Osteoblast (primary cell): ENCODE results near the gene LMOD2. TPM values are rescaled to one million over a fixed set of nuclear protein-coding genes. Genes with fewer than 3 reads are reported as not detected.

ENCODE experiments used
- DNase-seq: peaks from one replicate; pipeline ENCODE4 v3.0.0; 2011; ENCODE audit warnings: low spot score, mixed read lengths; ENCODE audit not compliant: insufficient read length; ENCODE audit errors: missing footprints
- H2AFZ ChIP-seq: 2 replicates; pipeline ENCODE4 v1.6.0; 2011; ENCODE audit warnings: mild to moderate bottlenecking, low read length
- H3K27ac ChIP-seq: 2 replicates; pipeline ENCODE4 v1.5.1; 2011; ENCODE audit warnings: mild to moderate bottlenecking, low read depth, low read length, moderate library complexity
- H3K27me3 ChIP-seq: 2 replicates; pipeline ENCODE4 v1.6.0; 2012; ENCODE audit warnings: mild to moderate bottlenecking, control low read depth, inconsistent platforms, low read length, moderate library complexity; ENCODE audit not compliant: insufficient read depth
- H3K36me3 ChIP-seq: 2 replicates; pipeline ENCODE4 v1.5.1; 2011; ENCODE audit warnings: mild to moderate bottlenecking, low read length, control low read depth, moderate library complexity; ENCODE audit not compliant: insufficient read depth
- H3K4me1 ChIP-seq: 2 replicates; pipeline ENCODE4 v1.5.1; 2011; ENCODE audit warnings: mild to moderate bottlenecking, low read length, control low read depth, moderate library complexity; ENCODE audit not compliant: insufficient read depth
- H3K4me2 ChIP-seq: 2 replicates; pipeline ENCODE4 v1.6.0; 2011; ENCODE audit warnings: mild to moderate bottlenecking, low read length; ENCODE audit not compliant: insufficient read depth
- H3K4me3 ChIP-seq: fragments of 200-600 bp; sonication (generic); 3 replicates; pipeline ENCODE4 v1.5.1; 2012; ENCODE audit warnings: mild to moderate bottlenecking, low read length, inconsistent platforms; ENCODE audit not compliant: insufficient read depth
- H3K79me2 ChIP-seq: 2 replicates; pipeline ENCODE4 v1.6.0; 2012; ENCODE audit warnings: mild to moderate bottlenecking, low read length, control low read depth, inconsistent platforms; ENCODE audit not compliant: insufficient read depth
- H3K9me3 ChIP-seq: 2 replicates; pipeline ENCODE4 v1.5.1; 2011; ENCODE audit warnings: low read depth, low read length, control low read depth
- H4K20me1 ChIP-seq: 2 replicates; pipeline ENCODE4 v1.6.0; 2012; ENCODE audit warnings: mild to moderate bottlenecking, low read length, control low read depth; ENCODE audit not compliant: insufficient read depth
- total RNA-seq: library from RNA; depleted of rRNA; stranded (reverse); fragments of >200 nt; gene quantifications from 2 replicates; pipeline ENCODE4 v1.2.3, GENCODE V29; 2012
- TF ChIP-seq, protein P1 (sequence below): IDR thresholded peaks from 2 replicates; pipeline ENCODE4 v1.5.1; 2011; ENCODE audit warnings: mild to moderate bottlenecking, low read depth, low read length, moderate library complexity; ENCODE audit errors: extremely low read depth

LMOD2 gene
- total RNA-seq, 1 donor: not detected

DNA sequence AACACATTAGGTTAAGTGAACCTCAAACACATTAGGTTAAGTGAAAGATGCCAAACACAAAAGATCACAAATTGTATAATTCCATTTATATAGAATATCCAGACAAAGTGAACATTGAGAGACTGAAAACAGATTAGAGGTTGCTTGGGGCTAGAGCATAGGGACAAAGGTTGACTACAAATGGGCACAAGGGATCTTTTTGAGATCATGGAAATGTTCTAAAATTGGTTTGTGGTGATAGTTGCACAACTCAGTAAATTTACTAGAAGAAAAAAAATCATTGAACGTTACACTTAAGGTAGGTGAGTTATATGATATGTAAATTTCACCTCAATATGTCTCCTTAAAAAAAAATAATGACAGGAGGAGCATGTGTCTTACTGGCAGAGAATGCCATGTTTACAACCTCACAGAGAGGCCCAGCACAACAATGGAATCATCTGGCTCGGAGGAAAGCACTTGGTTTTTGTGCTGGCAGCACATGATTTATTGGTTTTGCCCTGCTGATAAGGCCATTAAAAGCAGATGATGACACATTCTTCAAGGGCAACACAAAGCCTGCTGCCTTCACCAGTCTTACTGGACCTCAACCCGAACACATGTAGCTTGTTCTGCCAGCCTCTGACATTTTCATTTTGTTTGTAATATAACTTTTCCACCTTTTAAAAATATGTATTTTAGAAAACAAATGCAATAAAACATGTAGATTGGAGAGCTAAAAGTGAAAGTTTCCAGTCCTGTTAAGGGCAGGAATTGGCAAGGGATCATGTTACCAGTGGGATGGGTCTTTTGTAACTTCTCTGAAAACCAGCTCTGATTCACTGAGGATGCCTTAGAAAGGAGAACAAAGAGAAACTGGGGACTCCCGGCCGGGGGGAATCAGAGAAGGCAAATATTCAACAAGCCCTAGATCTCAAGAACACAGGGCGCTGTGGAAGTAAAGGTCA is 11.9 kb upstream of the LMOD2 start:
- TF ChIP-seq, protein P1, sequence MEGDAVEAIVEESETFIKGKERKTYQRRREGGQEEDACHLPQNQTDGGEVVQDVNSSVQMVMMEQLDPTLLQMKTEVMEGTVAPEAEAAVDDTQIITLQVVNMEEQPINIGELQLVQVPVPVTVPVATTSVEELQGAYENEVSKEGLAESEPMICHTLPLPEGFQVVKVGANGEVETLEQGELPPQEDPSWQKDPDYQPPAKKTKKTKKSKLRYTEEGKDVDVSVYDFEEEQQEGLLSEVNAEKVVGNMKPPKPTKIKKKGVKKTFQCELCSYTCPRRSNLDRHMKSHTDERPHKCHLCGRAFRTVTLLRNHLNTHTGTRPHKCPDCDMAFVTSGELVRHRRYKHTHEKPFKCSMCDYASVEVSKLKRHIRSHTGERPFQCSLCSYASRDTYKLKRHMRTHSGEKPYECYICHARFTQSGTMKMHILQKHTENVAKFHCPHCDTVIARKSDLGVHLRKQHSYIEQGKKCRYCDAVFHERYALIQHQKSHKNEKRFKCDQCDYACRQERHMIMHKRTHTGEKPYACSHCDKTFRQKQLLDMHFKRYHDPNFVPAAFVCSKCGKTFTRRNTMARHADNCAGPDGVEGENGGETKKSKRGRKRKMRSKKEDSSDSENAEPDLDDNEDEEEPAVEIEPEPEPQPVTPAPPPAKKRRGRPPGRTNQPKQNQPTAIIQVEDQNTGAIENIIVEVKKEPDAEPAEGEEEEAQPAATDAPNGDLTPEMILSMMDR: no peak
- H3K4me2 ChIP-seq: peak overlapping the region; percentile 72
- no peaks in the 10 kb centered on the region for H3K79me2 ChIP-seq
- peak; percentile 52 for DNase-seq
- peaks cover 4% of the 10 kb centered on the region for H3K27me3 ChIP-seq
- H3K4me3 ChIP-seq: peak overlapping the region; percentile 53
- no peaks in the 10 kb centered on the region for H4K20me1 ChIP-seq
- no peak overlapping the region for H3K27ac ChIP-seq
- H3K9me3 ChIP-seq: no peaks in the 10 kb centered on the region
- H3K36me3 ChIP-seq: no peaks in the 10 kb centered on the region
- peak overlapping the region; percentile 48 for H2AFZ ChIP-seq
- H3K4me1 ChIP-seq: peaks cover 7% of the 10 kb centered on the region

DNA sequence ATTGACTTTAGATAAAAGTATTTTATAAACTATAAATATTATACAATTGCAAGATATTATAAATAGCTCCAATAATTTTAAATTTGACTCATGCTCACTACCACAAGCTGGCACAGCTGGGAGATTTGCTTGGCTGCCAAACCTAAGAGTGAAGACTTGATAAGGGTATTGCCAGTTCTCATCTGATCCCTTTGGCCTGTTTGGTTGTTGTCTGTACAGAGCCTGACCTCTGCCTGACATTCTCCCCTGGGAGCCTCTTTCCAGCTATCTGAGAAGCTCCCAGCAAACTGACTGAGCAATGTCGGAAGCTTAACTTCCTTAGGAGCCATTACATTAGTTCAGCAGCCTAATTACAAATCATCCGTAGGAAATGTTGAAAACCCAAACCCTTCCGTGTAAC is 10.2 kb upstream of the LMOD2 start:
- TF ChIP-seq, protein P1: no peak
- Histone ChIP-seq H3K4me2 (no peak overlapping the region), H3K36me3 (no peaks in the 10 kb centered on the region), H3K9me3 (no peaks in the 10 kb centered on the region), H4K20me1 (no peaks in the 10 kb centered on the region), H3K4me3 (no peak overlapping the region), H3K79me2 (no peaks in the 10 kb centered on the region), H3K27ac (no peak overlapping the region), H2AFZ (no peak overlapping the region), H3K4me1 (peaks cover 7% of the 10 kb centered on the region), H3K27me3 (peaks cover 4% of the 10 kb centered on the region)
- DNase-seq: no peak

DNA sequence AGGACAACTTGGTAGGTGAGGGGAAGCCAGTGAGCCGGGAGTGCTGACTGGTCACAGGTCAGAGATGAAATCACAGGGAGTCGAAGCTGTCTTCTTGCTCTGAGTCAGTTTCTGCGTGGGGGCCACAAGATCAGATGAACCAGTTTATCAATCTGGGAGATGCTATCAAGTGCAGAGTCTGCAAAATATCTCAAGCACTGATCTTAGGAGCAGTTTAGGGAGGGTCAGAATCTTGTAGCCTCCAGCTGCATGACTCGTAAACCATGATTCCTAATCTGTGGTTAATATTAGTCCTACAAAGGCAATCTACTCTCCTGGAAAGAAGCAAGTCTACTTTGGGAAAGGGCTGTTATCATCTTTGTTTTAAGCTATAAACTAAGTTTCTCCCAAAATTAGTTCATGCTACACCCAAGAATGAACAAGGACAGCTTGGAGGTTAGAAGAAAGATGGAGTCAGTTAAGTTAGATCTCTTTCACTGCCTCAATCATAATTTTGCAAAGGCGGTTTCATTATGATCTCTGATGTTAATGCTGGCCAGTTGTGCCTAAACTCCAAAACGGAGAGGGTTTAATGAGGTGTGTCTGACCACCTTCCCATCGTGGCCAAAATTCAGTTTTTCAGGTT is 8.4 kb upstream of the LMOD2 start:
- Histone ChIP-seq H3K4me1 (peaks cover 7% of the 10 kb centered on the region), H3K9me3 (no peaks in the 10 kb centered on the region), H2AFZ (no peak overlapping the region), H3K27ac (no peak overlapping the region), H3K27me3 (peaks cover 4% of the 10 kb centered on the region), H3K4me2 (no peak overlapping the region), H3K36me3 (no peaks in the 10 kb centered on the region), H3K4me3 (no peak overlapping the region), H4K20me1 (no peaks in the 10 kb centered on the region), H3K79me2 (no peaks in the 10 kb centered on the region)
- DNase-seq: no peak
- TF ChIP-seq, protein P1: no peak

DNA sequence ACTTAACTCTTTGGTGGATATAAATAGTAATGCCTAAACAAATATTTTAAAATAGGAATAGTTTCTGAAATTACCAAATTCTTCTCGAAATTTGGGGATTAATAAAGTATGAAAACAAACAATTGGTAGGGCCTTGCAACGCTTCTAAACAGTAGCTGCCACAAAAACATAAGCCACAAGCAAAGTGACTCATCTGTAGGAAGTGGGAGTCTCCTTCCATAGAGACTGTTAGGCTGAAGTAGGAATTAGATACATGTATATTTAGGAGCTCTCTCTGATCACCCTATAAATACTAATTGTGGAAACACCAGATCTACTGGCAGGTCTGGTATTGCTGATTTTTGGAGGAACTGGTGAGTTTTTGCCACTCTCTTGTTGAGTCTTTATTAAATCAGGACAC is 5.7 kb upstream of the LMOD2 start:
- no peak overlapping the region for H2AFZ ChIP-seq
- no peaks in the 10 kb centered on the region for H4K20me1 ChIP-seq
- H3K36me3 ChIP-seq: no peaks in the 10 kb centered on the region
- DNase-seq: no peak
- TF ChIP-seq, protein P1: no peak
- no peak overlapping the region for H3K4me3 ChIP-seq
- peaks cover 4% of the 10 kb centered on the region for H3K27me3 ChIP-seq
- H3K79me2 ChIP-seq: no peaks in the 10 kb centered on the region
- H3K27ac ChIP-seq: no peak overlapping the region
- no peak overlapping the region for H3K4me2 ChIP-seq
- no peaks in the 10 kb centered on the region for H3K4me1 ChIP-seq
- no peaks in the 10 kb centered on the region for H3K9me3 ChIP-seq
